ENCODE data around the gene DOCK8.
"Not testable (repeated sequence)": the region's sequence is repeated elsewhere in the genome, so short reads cannot be mapped to it uniquely, and the experiment has no call there.

The DOCK8 gene

GRCh38 chr9:224582-225520 lies 10.2 kb downstream of the DOCK8 start:
- no peak for DNase-seq (ENCODE audit: low read depth in 2 of 2)

GRCh38 chr9:227860-228259 lies 13.2 kb downstream of the DOCK8 start:
- DNase-seq (ENCODE audit: low read depth in 2 of 2) = no peak

- no peak for DNase-seq (ENCODE audit: low read depth in 2 of 2)
Measured at GRCh38 chr9:228929-229695, 14.4 kb downstream of the DOCK8 start.

- not testable (repeated sequence) for DNase-seq (ENCODE audit: low read depth in 2 of 2)
Measured at GRCh38 chr9:231625-232024, 17.0 kb downstream of the DOCK8 start.

- not testable (repeated sequence) for DNase-seq (ENCODE audit: low read depth in 2 of 2)
Measured at GRCh38 chr9:233708-234107, 19.0 kb downstream of the DOCK8 start.

- no peak for DNase-seq (ENCODE audit: low read depth in 2 of 2)
Measured at GRCh38 chr9:237141-237857, 22.6 kb downstream of the DOCK8 start.

GRCh38 chr9:237858-238345 lies 23.2 kb downstream of the DOCK8 start:
- no peak for DNase-seq (ENCODE audit: low read depth in 2 of 2)

- no peak for DNase-seq (ENCODE audit: low read depth in 2 of 2)
Measured at GRCh38 chr9:242461-243080, 27.9 kb downstream of the DOCK8 start.

- no peak for DNase-seq (ENCODE audit: low read depth in 2 of 2)
Measured at GRCh38 chr9:248278-248961, 33.8 kb downstream of the DOCK8 start.

GRCh38 chr9:249025-249424 lies 34.4 kb downstream of the DOCK8 start:
- no peak for DNase-seq (ENCODE audit: low read depth in 2 of 2)

- no peak for DNase-seq (ENCODE audit: low read depth in 2 of 2)
Measured at GRCh38 chr9:250039-250438, 35.4 kb downstream of the DOCK8 start.

GRCh38 chr9:250625-251024 lies 36.0 kb downstream of the DOCK8 start:
- no peak for DNase-seq (ENCODE audit: low read depth in 2 of 2)

- no peak for DNase-seq (ENCODE audit: low read depth in 2 of 2)
Measured at GRCh38 chr9:251398-251797, 36.7 kb downstream of the DOCK8 start.

- DNase-seq (ENCODE audit: low read depth in 2 of 2) = no peak
Measured at GRCh38 chr9:253539-253938, 38.9 kb downstream of the DOCK8 start.

- DNase-seq (ENCODE audit: low read depth in 2 of 2) = no peak
Measured at GRCh38 chr9:254516-254915, 39.9 kb downstream of the DOCK8 start.

- DNase-seq (ENCODE audit: low read depth in 2 of 2) = no peak
Measured at GRCh38 chr9:257957-258356, 43.3 kb downstream of the DOCK8 start.

GRCh38 chr9:259405-260404 lies 45.0 kb downstream of the DOCK8 start:
- DNase-seq (ENCODE audit: low read depth in 2 of 2) = no peak

GRCh38 chr9:264231-264630 lies 49.6 kb downstream of the DOCK8 start:
- no peak for DNase-seq (ENCODE audit: low read depth in 2 of 2)

GRCh38 chr9:265209-265870 lies 50.7 kb downstream of the DOCK8 start:
- no peak for DNase-seq (ENCODE audit: low read depth in 2 of 2)
